ENCODE measurements around the gene OR8G1. TPM values are rescaled to one million over a fixed set of nuclear protein-coding genes. Genes with fewer than 3 reads are reported as not detected.

OR8G1 gene
- total RNA-seq, 1 donor from 2014 or later: not detected

GRCh38 chr11:124197999-124198398 is 42.9 kb upstream of the OR8G1 start:
- no peak overlapping the region for H3K4me3 ChIP-seq
- H3K27ac ChIP-seq: no peak overlapping the region
- no peaks in the 10 kb centered on the region for H3K27me3 ChIP-seq
- intact Hi-C loops (cut with DNase I): loop anchor here (5.0 kb wide), 1 partner anchor 41 kb away; no protein-coding TSS in a partner anchor
- H3K9me3 ChIP-seq: no peaks in the 10 kb centered on the region
- no peaks in the 10 kb centered on the region for H3K36me3 ChIP-seq
- no peak for TF ChIP-seq CTCF (IDR thresholded peaks at IDR 0.05)
- DNase-seq (ENCODE audit: low spot score in 2 of 2): no peak
- peaks cover 0 to 5% of the 10 kb centered on the region in 2 donors for H3K4me1 ChIP-seq

- Histone ChIP-seq H3K4me1 (peaks cover 0 to 2% of the 10 kb centered on the region in 2 donors), H3K36me3 (no peaks in the 10 kb centered on the region), H3K27ac (no peak overlapping the region), H3K27me3 (no peaks in the 10 kb centered on the region), H3K4me3 (no peak overlapping the region), H3K9me3 (no peaks in the 10 kb centered on the region)
- no peak for DNase-seq (ENCODE audit: low spot score in 2 of 2)
- TF ChIP-seq CTCF (IDR thresholded peaks at IDR 0.05): no peak
- intact Hi-C loops (cut with DNase I): loop anchor here (5.0 kb wide), 1 partner anchor 42 kb away; no protein-coding TSS in a partner anchor
These were observed 42.0 kb upstream of the OR8G1 start for GRCh38 chr11:124198897-124199296.

GRCh38 chr11:124199702-124200101 is 41.2 kb upstream of the OR8G1 start:
- no peak overlapping the region for H3K4me3 ChIP-seq
- no peaks in the 10 kb centered on the region for H3K9me3 ChIP-seq
- TF ChIP-seq CTCF (IDR thresholded peaks at IDR 0.05): no peak
- no peaks in the 10 kb centered on the region for H3K4me1 ChIP-seq
- H3K27ac ChIP-seq: no peak overlapping the region
- no peaks in the 10 kb centered on the region for H3K27me3 ChIP-seq
- H3K36me3 ChIP-seq: no peaks in the 10 kb centered on the region
- intact Hi-C loops (cut with DNase I): loop anchor here (5.0 kb wide), 1 partner anchor 42 kb away; no protein-coding TSS in a partner anchor
- no peak for DNase-seq (ENCODE audit: low spot score in 2 of 2)

GRCh38 chr11:124200671-124201070 is 40.2 kb upstream of the OR8G1 start:
- Histone ChIP-seq H3K27ac (no peak overlapping the region), H3K9me3 (no peaks in the 10 kb centered on the region), H3K4me1 (no peaks in the 10 kb centered on the region), H3K4me3 (no peak overlapping the region), H3K36me3 (no peaks in the 10 kb centered on the region), H3K27me3 (no peaks in the 10 kb centered on the region)
- no peak for DNase-seq (ENCODE audit: low spot score in 2 of 2)
- TF ChIP-seq CTCF (IDR thresholded peaks at IDR 0.05): no peak
- intact Hi-C loops (cut with DNase I): no loop called here

GRCh38 chr11:124202951-124203350 is 37.9 kb upstream of the OR8G1 start:
- no peak for TF ChIP-seq CTCF (IDR thresholded peaks at IDR 0.05)
- intact Hi-C loops (cut with DNase I): no loop called here
- no peak for DNase-seq (ENCODE audit: low spot score in 2 of 2)
- Histone ChIP-seq H3K9me3 (no peaks in the 10 kb centered on the region), H3K4me3 (no peak overlapping the region), H3K27ac (no peak overlapping the region), H3K4me1 (no peaks in the 10 kb centered on the region), H3K36me3 (no peaks in the 10 kb centered on the region), H3K27me3 (no peaks in the 10 kb centered on the region)

- H3K27me3 ChIP-seq: no peaks in the 10 kb centered on the region
- intact Hi-C loops (cut with DNase I): no loop called here
- H3K4me1 ChIP-seq: no peaks in the 10 kb centered on the region
- no peak for TF ChIP-seq CTCF (IDR thresholded peaks at IDR 0.05)
- no peaks in the 10 kb centered on the region for H3K9me3 ChIP-seq
- H3K27ac ChIP-seq: no peak overlapping the region
- H3K4me3 ChIP-seq: no peak overlapping the region
- DNase-seq (ENCODE audit: low spot score in 2 of 2): no peak
- H3K36me3 ChIP-seq: no peaks in the 10 kb centered on the region
These were observed 36.9 kb upstream of the OR8G1 start for GRCh38 chr11:124204008-124204407.
